Body of pancreas (tissue), 4 donors: ENCODE data around the gene CDC42EP4. TPM values are rescaled to one million over a fixed set of nuclear protein-coding genes. Genes with fewer than 3 reads are reported as not detected.

ENCODE experiments used
- ATAC-seq: fragments of 150-250 bp; one replicate; pipeline ENCODE4 v1.9.1; 2016
- DNase-seq, 4 donors: peaks; one replicate each; pipeline ENCODE4 v3.0.0-alpha.2; 2019
- H3K27ac ChIP-seq, 4 donors: fragments of 200-600 bp; sonication (generic); 1 replicate in 3 of 4; 2 replicates in 1 of 4; pipeline versions ENCODE4 v1.5.1 to v1.6.1; 2016 to 2019; ENCODE audit warnings: mild to moderate bottlenecking in 1 of 4, mixed read lengths in 1 of 4, moderate library complexity in 1 of 4
- H3K27me3 ChIP-seq, 2 donors: fragments of 200-600 bp; sonication (generic); one replicate each; pipeline ENCODE4 v1.6.0; 2016; ENCODE audit warnings: mild to moderate bottlenecking in 1 of 2
- H3K36me3 ChIP-seq, 2 donors: fragments of 200-600 bp; sonication (generic); replicated peaks in 1 of 2; 2 replicates each; pipeline ENCODE4 v1.5.1; 2016; ENCODE audit warnings: low read depth in 2 of 2; ENCODE audit not compliant: insufficient read depth in 1 of 2
- H3K4me1 ChIP-seq: fragments of 200-600 bp; sonication (generic); one replicate; pipeline ENCODE4 v1.6.0; 2016
- H3K4me3 ChIP-seq, 2 donors: fragments of 200-600 bp; sonication (generic); 1 replicate in 1 of 2; 2 replicates in 1 of 2; pipeline ENCODE4 v1.5.1; 2016 to 2019
- H3K9me3 ChIP-seq, 3 donors: fragments of 200-600 bp; sonication (generic); 1 replicate in 2 of 3; 2 replicates in 1 of 3; pipeline ENCODE4 v1.5.1; 2016
- CTCF ChIP-seq, 7 experiments: fragments of 450-650 bp in 4 of 7; fragments of 200-600 bp in 3 of 7; sonication (generic) in 3 of 7; IDR thresholded peaks; one replicate each; pipeline ENCODE4 v1.5.1; 2016 to 2019; ENCODE audit warnings: antibody characterized with exemption in 7 of 7
- POLR2A ChIP-seq, 3 donors: fragments of 450-650 bp; IDR thresholded peaks; one replicate each; pipeline ENCODE4 v1.6.1; 2016; ENCODE audit warnings: antibody characterized with exemption in 3 of 3, mild to moderate bottlenecking in 2 of 3
- WGBS, 2 donors: methylation state at CpG; one replicate each; pipeline ENCODE4 v1.1.5; 2017; 5-methylcytosine and 5-hydroxymethylcytosine counted together
- intact Hi-C: fragments of 100-400 bp; cut with DNase I; formaldehyde crosslinking; loops from one replicate; pipeline ENCODE4 v1.15.1; 2023
- total RNA-seq, 2 donors: library from RNA; depleted of rRNA; stranded (reverse); fragments of >200 nt; gene quantifications; one replicate each; pipeline ENCODE4 v1.1.0, GENCODE V29; 2016

The CDC42EP4 gene
- total RNA-seq, 2 donors from 2014 or later: 47.0 to 60.6 TPM

DNA sequence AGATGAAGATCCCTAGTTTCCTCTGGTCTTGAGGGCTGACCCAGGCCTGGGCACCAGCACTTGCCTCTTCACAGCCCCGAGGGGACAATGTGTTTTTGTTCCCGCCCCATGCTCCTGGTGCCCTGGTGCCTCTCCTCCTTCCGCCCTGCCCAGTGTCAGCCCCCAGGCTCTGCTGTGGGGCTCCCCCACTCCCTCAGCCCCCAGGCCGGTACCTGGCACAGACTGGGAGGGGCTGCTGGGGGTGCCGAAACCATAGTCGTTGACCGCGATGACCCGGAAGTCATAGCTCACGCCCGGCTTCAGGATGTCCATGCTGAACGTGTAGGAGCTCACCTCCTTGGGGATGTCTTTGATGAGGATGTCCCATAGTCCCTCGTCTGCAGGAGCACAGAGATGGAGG is 40.5 kb upstream of the CDC42EP4 start:
- H3K27me3 ChIP-seq: no peaks in the 10 kb centered on the region
- no peak overlapping the region for H3K27ac ChIP-seq
- ATAC-seq (no peak), DNase-seq (no peak)
- no peaks in the 10 kb centered on the region for H3K9me3 ChIP-seq
- H3K4me3 ChIP-seq: no peak overlapping the region
- 89 to 93% methylated on average over 12 to 13 of the region's 13 CpGs for WGBS, 2 donors
- H3K36me3 ChIP-seq: no peaks in the 10 kb centered on the region
- H3K4me1 ChIP-seq: no peaks in the 10 kb centered on the region
- intact Hi-C loops: no loop called here
- no peak for TF ChIP-seq CTCF (IDR thresholded peaks at IDR 0.05)
- TF ChIP-seq POLR2A (IDR thresholded peaks at IDR 0.05): no peak

DNA sequence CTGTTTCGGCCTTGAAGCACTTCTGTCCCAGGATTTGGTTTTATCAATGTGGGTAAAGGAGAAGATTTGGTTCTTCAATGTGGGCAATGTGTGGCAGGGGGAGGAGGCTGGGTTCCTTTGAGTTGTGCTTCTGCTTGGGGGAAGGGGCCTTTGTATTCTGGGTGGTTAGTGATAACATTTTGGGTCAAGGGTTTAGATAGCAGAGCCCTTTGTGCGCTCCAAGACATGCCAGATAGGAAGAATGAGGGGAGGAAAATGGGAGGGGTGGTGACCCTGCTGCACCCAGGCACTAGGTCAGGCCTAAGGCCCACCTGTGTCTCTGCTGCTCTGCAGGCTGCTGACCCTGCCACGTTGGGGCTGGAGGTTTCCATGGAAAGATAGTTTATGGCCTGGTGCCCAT is 40.0 kb upstream of the CDC42EP4 start:
- no peaks in the 10 kb centered on the region for H3K4me1 ChIP-seq
- 76% methylated on average over 3 of the region's 3 CpGs for WGBS, 2 donors
- no peak for DNase-seq
- TF ChIP-seq CTCF (IDR thresholded peaks at IDR 0.05) (no peak), POLR2A (IDR thresholded peaks at IDR 0.05) (no peak)
- H3K36me3 ChIP-seq: no peaks in the 10 kb centered on the region
- no peak for ATAC-seq
- H3K9me3 ChIP-seq: no peaks in the 10 kb centered on the region
- H3K27ac ChIP-seq: no peak overlapping the region
- intact Hi-C loops: no loop called here
- H3K27me3 ChIP-seq: no peaks in the 10 kb centered on the region
- H3K4me3 ChIP-seq: no peak overlapping the region

- no peak for TF ChIP-seq CTCF (IDR thresholded peaks at IDR 0.05)
- no peak for TF ChIP-seq POLR2A (IDR thresholded peaks at IDR 0.05)
- no peaks in the 10 kb centered on the region for H3K27me3 ChIP-seq
- DNase-seq (no peak), ATAC-seq (no peak)
- H3K27ac ChIP-seq: no peak overlapping the region
- 87 to 94% methylated on average over 5 of the region's 5 CpGs for WGBS, 2 donors
- H3K9me3 ChIP-seq: no peaks in the 10 kb centered on the region
- intact Hi-C loops: no loop called here
- H3K4me3 ChIP-seq: no peak overlapping the region
- no peaks in the 10 kb centered on the region for H3K36me3 ChIP-seq
- H3K4me1 ChIP-seq: no peaks in the 10 kb centered on the region
Observed at GRCh38 chr17:73350864-73351263, 39.1 kb upstream of the CDC42EP4 start.

DNA sequence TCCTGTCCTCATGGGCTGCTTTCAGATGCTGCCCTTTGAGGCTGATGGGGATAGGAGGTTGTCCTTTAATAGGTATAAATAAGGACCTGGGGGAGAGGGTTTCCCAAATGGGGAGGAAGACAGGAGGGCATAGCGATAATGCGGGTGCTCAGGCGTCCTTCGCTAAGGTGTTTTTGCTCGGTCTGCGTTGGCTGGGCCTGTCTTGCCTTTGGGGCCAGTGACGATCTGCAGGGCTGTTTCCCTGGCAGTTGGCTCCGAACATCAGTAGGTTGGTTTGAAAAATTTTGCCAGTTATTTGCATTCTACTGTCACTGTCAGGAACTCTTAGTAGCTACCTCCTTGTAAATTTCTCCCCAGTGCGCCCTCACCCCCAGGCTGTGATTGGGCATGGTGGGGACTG is 37.8 kb upstream of the CDC42EP4 start:
- no peaks in the 10 kb centered on the region for H3K9me3 ChIP-seq
- TF ChIP-seq CTCF (IDR thresholded peaks at IDR 0.05): no peak
- no peak for TF ChIP-seq POLR2A (IDR thresholded peaks at IDR 0.05)
- ATAC-seq (no peak), DNase-seq (no peak)
- H3K4me3 ChIP-seq: no peak overlapping the region
- intact Hi-C loops: no loop called here
- no peaks in the 10 kb centered on the region for H3K27me3 ChIP-seq
- no peaks in the 10 kb centered on the region for H3K4me1 ChIP-seq
- H3K27ac ChIP-seq: no peak overlapping the region
- H3K36me3 ChIP-seq: no peaks in the 10 kb centered on the region
- 86 to 95% methylated on average over 8 to 9 of the region's 9 CpGs for WGBS, 2 donors

DNA sequence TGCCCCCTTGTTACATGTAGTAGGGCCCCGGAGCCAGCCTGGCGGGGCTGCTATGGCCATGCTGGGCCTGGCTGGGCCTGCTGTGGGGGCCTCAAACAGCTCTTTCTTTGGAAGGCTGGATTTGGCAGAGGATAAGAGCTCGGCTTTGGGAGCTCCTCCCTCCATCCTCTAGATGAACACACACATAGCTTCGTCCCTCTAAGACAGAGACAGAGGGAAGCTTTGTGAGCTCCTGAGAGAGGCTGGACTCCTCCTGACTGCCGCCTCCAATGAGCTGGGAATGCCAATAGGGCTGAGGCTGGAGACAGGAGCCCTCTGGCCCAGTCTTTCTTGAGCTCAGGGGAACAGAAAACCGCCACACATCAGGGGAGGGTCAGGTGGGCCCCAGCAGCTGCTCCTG is 37.3 kb upstream of the CDC42EP4 start:
- Histone ChIP-seq H3K27me3 (no peaks in the 10 kb centered on the region), H3K4me1 (no peaks in the 10 kb centered on the region), H3K4me3 (no peak overlapping the region), H3K36me3 (no peaks in the 10 kb centered on the region), H3K27ac (no peak overlapping the region), H3K9me3 (no peaks in the 10 kb centered on the region)
- WGBS, 2 donors: 68 to 92% methylated on average over 4 of the region's 6 CpGs
- intact Hi-C loops: no loop called here
- TF ChIP-seq CTCF (IDR thresholded peaks at IDR 0.05) (no peak), POLR2A (IDR thresholded peaks at IDR 0.05) (no peak)
- ATAC-seq (no peak), DNase-seq (no peak)
